Natural killer cell (primary cell): ENCODE measurements around the gene KRT27. TPM values are rescaled to one million over a fixed set of nuclear protein-coding genes. Genes with fewer than 3 reads are reported as not detected.
"Not testable (repeated sequence)": the region's sequence is repeated elsewhere in the genome, so short reads cannot be mapped to it uniquely, and the experiment has no call there.

Source experiments
- ATAC-seq, 3 donors: fragments of 150-1000 bp in 2 of 3; fragments of 200-7000 bp in 1 of 3; cut with Tn5 transposase; 1 replicate in 1 of 3; 2 replicates in 2 of 3; pipeline ENCODE4 v1.10.0; 2021; ENCODE audit warnings: mild to moderate bottlenecking in 2 of 3, moderate library complexity in 2 of 3
- DNase-seq, 2 donors: peaks; one replicate each; pipeline versions ENCODE4 v3.0.0 to v3.0.0-alpha.2; 2013 to 2021; ENCODE audit warnings: mixed read lengths in 1 of 2
- H3K27ac ChIP-seq: one replicate; pipeline ENCODE4 v1.5.1; 2013; ENCODE audit warnings: mild to moderate bottlenecking, low read length
- H3K27me3 ChIP-seq: one replicate; pipeline ENCODE4 v1.6.1; 2013; ENCODE audit warnings: low read length; ENCODE audit not compliant: control insufficient read depth, insufficient read depth
- H3K36me3 ChIP-seq: one replicate; pipeline ENCODE4 v1.6.1; 2013; ENCODE audit warnings: low read length; ENCODE audit not compliant: control insufficient read depth, insufficient read depth
- H3K4me1 ChIP-seq: one replicate; pipeline ENCODE4 v1.6.1; 2013; ENCODE audit warnings: low read length; ENCODE audit not compliant: control insufficient read depth, insufficient read depth
- H3K4me3 ChIP-seq: one replicate; pipeline ENCODE4 v1.5.1; 2013; ENCODE audit warnings: low read length
- H3K9me3 ChIP-seq: one replicate; pipeline ENCODE4 v1.6.1; 2013; ENCODE audit warnings: low read length; ENCODE audit not compliant: control insufficient read depth, insufficient read depth
- H3K27ac Mint-ChIP-seq, 2 donors: one replicate each; pipeline ENCODE4 v1.8.0; 2022; ENCODE audit warnings: mild to moderate bottlenecking in 2 of 2, mixed read lengths in 2 of 2, moderate library complexity in 1 of 2
- H3K27me3 Mint-ChIP-seq, 2 donors: one replicate each; pipeline ENCODE4 v1.8.0; 2022; ENCODE audit warnings: low read depth in 2 of 2, mixed read lengths in 2 of 2
- H3K36me3 Mint-ChIP-seq: one replicate; pipeline ENCODE4 v1.8.0; 2022; ENCODE audit warnings: mixed read lengths
- H3K4me1 Mint-ChIP-seq, 2 donors: one replicate each; pipeline ENCODE4 v1.8.0; 2022; ENCODE audit warnings: mixed read lengths in 2 of 2
- H3K4me3 Mint-ChIP-seq: one replicate; pipeline ENCODE4 v1.8.0; 2022; ENCODE audit warnings: mild to moderate bottlenecking, moderate library complexity, mixed read lengths
- H3K9me3 Mint-ChIP-seq, 2 donors: one replicate each; pipeline ENCODE4 v1.8.0; 2022; ENCODE audit warnings: mixed read lengths in 2 of 2
- WGBS: methylation state at CpG from one replicate; pipeline ENCODE4 v1.1.7; 2013; ENCODE audit warnings: missing lambda C conversion rate; ENCODE audit not compliant: insufficient coverage; 5-methylcytosine and 5-hydroxymethylcytosine counted together
- intact Hi-C: fragments of 100-400 bp; cut with micrococcal nuclease; formaldehyde crosslinking; loops from one replicate; pipeline ENCODE4 v1.14.2; 2022
- total RNA-seq, 4 donors: library from RNA; stranded (reverse); fragments of 120-200 nt in 1 of 4; gene quantifications; one replicate each; pipeline versions ENCODE4 v1.2.3 to v1.2.4, GENCODE V29; 2013 to 2022
- TF ChIP-seq, protein P1 (sequence below): fragments of 200-600 bp; IDR thresholded peaks from one replicate; pipeline ENCODE4 v1.8.0; 2022; ENCODE audit warnings: antibody characterized with exemption

The KRT27 gene
- total RNA-seq, 3 donors from 2014 or later (not counting 1 experiment from before 2014, with no cell fraction given): not detected

DNA sequence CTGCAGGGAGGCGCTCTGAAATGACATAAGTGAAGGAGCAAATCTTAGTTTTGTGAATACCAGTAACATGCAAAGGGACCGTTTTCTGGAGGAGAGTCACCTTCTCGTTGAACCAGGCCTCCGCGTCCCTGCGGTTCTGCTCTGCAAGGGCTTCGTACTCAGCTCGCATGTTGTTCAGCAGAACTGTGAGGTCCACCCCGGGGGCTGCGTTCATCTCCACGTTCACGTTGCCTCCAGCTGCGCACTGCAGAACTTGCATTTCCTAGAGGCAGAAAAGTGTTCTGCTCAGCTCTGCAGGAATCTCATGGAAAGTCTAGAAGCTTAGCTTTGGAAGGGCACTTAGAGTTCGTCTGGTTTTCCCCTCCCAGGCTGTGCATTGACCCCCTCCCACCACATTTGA, 31.3 kb downstream of the KRT27 start:
- Histone ChIP-seq H3K4me1 (no peaks in the 10 kb centered on the region), H3K4me3 (no peak overlapping the region), H3K27me3 (peaks cover 17% of the 10 kb centered on the region), H3K27ac (no peak overlapping the region), H3K9me3 (no peaks in the 10 kb centered on the region), H3K36me3 (no peaks in the 10 kb centered on the region)
- no peak overlapping the region for H3K27ac Mint-ChIP-seq
- intact Hi-C loops: no loop called here
- WGBS: 85% methylated on average over 14 of the region's 14 CpGs
- peaks cover 5% of the 10 kb centered on the region for H3K36me3 Mint-ChIP-seq
- no peak overlapping the region for H3K4me3 Mint-ChIP-seq
- no peaks in the 10 kb centered on the region for H3K4me1 Mint-ChIP-seq
- TF ChIP-seq, protein P1, sequence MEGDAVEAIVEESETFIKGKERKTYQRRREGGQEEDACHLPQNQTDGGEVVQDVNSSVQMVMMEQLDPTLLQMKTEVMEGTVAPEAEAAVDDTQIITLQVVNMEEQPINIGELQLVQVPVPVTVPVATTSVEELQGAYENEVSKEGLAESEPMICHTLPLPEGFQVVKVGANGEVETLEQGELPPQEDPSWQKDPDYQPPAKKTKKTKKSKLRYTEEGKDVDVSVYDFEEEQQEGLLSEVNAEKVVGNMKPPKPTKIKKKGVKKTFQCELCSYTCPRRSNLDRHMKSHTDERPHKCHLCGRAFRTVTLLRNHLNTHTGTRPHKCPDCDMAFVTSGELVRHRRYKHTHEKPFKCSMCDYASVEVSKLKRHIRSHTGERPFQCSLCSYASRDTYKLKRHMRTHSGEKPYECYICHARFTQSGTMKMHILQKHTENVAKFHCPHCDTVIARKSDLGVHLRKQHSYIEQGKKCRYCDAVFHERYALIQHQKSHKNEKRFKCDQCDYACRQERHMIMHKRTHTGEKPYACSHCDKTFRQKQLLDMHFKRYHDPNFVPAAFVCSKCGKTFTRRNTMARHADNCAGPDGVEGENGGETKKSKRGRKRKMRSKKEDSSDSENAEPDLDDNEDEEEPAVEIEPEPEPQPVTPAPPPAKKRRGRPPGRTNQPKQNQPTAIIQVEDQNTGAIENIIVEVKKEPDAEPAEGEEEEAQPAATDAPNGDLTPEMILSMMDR: no peak
- H3K9me3 Mint-ChIP-seq: no peaks in the 10 kb centered on the region
- H3K27me3 Mint-ChIP-seq: peaks cover 20 to 27% of the 10 kb centered on the region in 2 donors
- ATAC-seq: no peak
- DNase-seq: no peak

DNA sequence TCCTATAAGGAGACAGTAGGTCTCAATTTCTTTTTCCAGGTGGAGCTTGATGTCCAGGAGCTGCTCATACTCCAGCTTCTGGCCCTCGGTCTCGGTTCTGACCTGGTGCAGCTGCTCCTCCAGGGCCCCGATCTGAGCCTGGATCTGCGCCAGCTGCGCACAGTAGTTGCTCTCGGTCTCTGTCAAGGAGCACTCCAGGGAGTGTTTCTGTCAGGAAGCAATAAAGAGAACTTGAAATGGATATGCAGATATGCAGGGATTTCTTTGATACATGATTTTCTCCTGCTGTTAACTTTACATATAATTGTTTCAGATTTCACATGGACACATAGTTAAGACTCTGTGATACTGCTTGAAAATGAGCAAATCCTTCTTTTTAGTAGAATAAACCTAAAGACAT, 32.0 kb downstream of the KRT27 start:
- no peak for ATAC-seq

DNA sequence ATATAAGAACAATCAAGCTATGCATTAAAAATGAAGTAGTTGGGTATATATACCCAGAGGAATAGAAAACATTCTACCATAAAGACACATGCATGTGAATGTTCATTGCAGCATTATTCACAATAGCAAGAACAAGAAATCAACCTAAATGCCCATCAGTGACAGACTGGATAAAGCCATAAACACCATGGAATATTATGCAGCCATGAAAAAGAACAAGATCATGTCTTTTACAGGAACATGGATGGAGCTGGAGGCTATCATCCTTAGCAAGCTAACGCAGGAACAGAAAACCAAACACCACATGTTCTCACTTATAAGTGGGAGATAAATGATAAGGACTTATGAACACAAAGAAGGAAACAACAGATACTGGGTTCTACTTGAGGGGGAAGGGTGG, 33.7 kb downstream of the KRT27 start:
- H3K4me1 ChIP-seq, H3K36me3 ChIP-seq, H3K9me3 ChIP-seq, H3K4me1 Mint-ChIP-seq, H3K36me3 Mint-ChIP-seq, H3K27ac Mint-ChIP-seq, intact Hi-C loops, H3K4me3 ChIP-seq, H3K4me3 Mint-ChIP-seq, H3K9me3 Mint-ChIP-seq, DNase-seq, ATAC-seq, H3K27ac ChIP-seq: not testable (repeated sequence)
- WGBS: no CpG with 5 or more reads among the region's 1 CpG
- peaks cover 17% of the 10 kb centered on the region for H3K27me3 ChIP-seq
- H3K27me3 Mint-ChIP-seq: peaks cover 35 to 43% of the 10 kb centered on the region in 2 donors

More for the DNA sequence above, 32.0 kb downstream of the KRT27 start:
- H3K4me3 ChIP-seq: no peak overlapping the region
- Mint-ChIP-seq H3K36me3 (peaks cover 5% of the 10 kb centered on the region), H3K27ac (no peak overlapping the region), H3K9me3 (no peaks in the 10 kb centered on the region), H3K4me1 (no peaks in the 10 kb centered on the region), H3K4me3 (no peak overlapping the region), H3K27me3 (peaks cover 25 to 31% of the 10 kb centered on the region in 2 donors)
- DNase-seq: no peak
- H3K27ac ChIP-seq: no peak overlapping the region
- H3K9me3 ChIP-seq: no peaks in the 10 kb centered on the region
- WGBS: 86% methylated on average over 6 of the region's 6 CpGs
- no peaks in the 10 kb centered on the region for H3K36me3 ChIP-seq
- H3K4me1 ChIP-seq: no peaks in the 10 kb centered on the region
- TF ChIP-seq, protein P1: no peak
- intact Hi-C loops: no loop called here
- peaks cover 17% of the 10 kb centered on the region for H3K27me3 ChIP-seq

DNA sequence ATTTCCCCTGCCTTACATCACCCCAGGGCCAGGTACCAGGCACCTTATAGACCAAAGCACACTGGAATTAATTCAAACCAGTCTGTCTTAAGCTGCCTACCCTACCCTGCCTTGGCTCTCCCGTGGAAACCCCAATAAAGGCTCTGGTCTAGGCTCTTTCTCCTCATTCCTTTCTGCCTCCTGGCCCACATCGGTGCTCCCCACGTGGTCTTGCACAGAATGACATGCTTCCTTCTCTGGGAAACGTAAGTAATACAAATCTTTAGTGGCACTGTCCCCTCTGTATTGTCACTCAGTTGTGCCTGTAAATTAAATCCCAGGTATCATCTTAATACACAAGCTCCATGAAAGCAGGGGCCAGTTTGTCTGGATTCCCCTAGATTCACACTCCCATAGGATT, 43.8 kb downstream of the KRT27 start:
- no peak overlapping the region for H3K27ac ChIP-seq
- intact Hi-C loops: no loop called here
- Mint-ChIP-seq H3K36me3 (no peaks in the 10 kb centered on the region), H3K27me3 (peaks cover 28 to 56% of the 10 kb centered on the region in 2 donors), H3K4me1 (no peaks in the 10 kb centered on the region), H3K4me3 (no peak overlapping the region), H3K27ac (no peak overlapping the region), H3K9me3 (peaks cover 3 to 4% of the 10 kb centered on the region in 2 donors)
- no peak overlapping the region for H3K4me3 ChIP-seq
- no peak for DNase-seq
- H3K36me3 ChIP-seq: no peaks in the 10 kb centered on the region
- WGBS: 52% methylated on average over 4 of the region's 4 CpGs
- TF ChIP-seq, protein P1: no peak
- H3K4me1 ChIP-seq: no peaks in the 10 kb centered on the region
- no peak for ATAC-seq
- H3K9me3 ChIP-seq: peaks cover 3% of the 10 kb centered on the region
- H3K27me3 ChIP-seq: peaks cover 7% of the 10 kb centered on the region
